CD14-positive monocyte (primary cell): ENCODE results near the gene MID1IP1. TPM values are rescaled to one million over a fixed set of nuclear protein-coding genes. Genes with fewer than 3 reads are reported as not detected.

ENCODE experiments used
- DNase-seq, 3 donors: peaks; one replicate each; pipeline ENCODE4 v3.0.0-alpha.2; 2011 to 2022
- H2AFZ ChIP-seq: 2 replicates; pipeline ENCODE4 v1.6.0; 2012; ENCODE audit warnings: mild to moderate bottlenecking, low read depth, low read length, inconsistent platforms; ENCODE audit not compliant: insufficient read depth, poor library complexity, severe bottlenecking
- H3K27ac ChIP-seq, 2 donors: 1 replicate in 1 of 2; 2 replicates in 1 of 2; pipeline ENCODE4 v1.5.1; 2012 to 2013; ENCODE audit warnings: low read length in 2 of 2, control low read depth in 1 of 2, inconsistent platforms in 1 of 2, low read depth in 1 of 2, mild to moderate bottlenecking in 1 of 2
- H3K27me3 ChIP-seq, 2 donors: one replicate each; pipeline versions ENCODE4 v1.6.0 to v1.6.1; 2011 to 2013; ENCODE audit warnings: low read length in 2 of 2; ENCODE audit not compliant: control insufficient read depth in 2 of 2, insufficient read depth in 2 of 2
- H3K36me3 ChIP-seq, 2 donors: replicated peaks in 1 of 2; 1 replicate in 1 of 2; 2 replicates in 1 of 2; pipeline versions ENCODE4 v1.5.1 to v1.6.1; 2012 to 2013; ENCODE audit warnings: low read length in 2 of 2, control low read depth in 1 of 2, inconsistent platforms in 1 of 2, mild to moderate bottlenecking in 1 of 2; ENCODE audit not compliant: insufficient read depth in 2 of 2, control insufficient read depth in 1 of 2
- H3K4me1 ChIP-seq, 2 donors: 1 replicate in 1 of 2; 2 replicates in 1 of 2; pipeline versions ENCODE4 v1.5.1 to v1.6.1; 2012 to 2013; ENCODE audit warnings: low read length in 2 of 2, control low read depth in 1 of 2, inconsistent platforms in 1 of 2, mild to moderate bottlenecking in 1 of 2, moderate library complexity in 1 of 2; ENCODE audit not compliant: insufficient read depth in 2 of 2, control insufficient read depth in 1 of 2
- H3K4me2 ChIP-seq: replicated peaks from 2 replicates; pipeline ENCODE3; 2012; ENCODE audit warnings: low read length, moderate library complexity, mild to moderate bottlenecking; ENCODE audit not compliant: poor library complexity, severe bottlenecking; ENCODE audit errors: extremely low read depth
- H3K4me3 ChIP-seq, 3 experiments: fragments of 200-600 bp in 1 of 3; sonication (generic) in 1 of 3; replicated peaks in 1 of 3; 1 replicate in 2 of 3; 2 replicates in 1 of 3; pipeline ENCODE4 v1.5.1; 2011 to 2013; ENCODE audit warnings: low read length in 3 of 3, mild to moderate bottlenecking in 3 of 3, control low read depth in 2 of 3, low read depth in 2 of 3, inconsistent platforms in 1 of 3, moderate library complexity in 1 of 3
- H3K79me2 ChIP-seq: 2 replicates; pipeline ENCODE4 v1.6.0; 2012; ENCODE audit warnings: mild to moderate bottlenecking, control low read depth, inconsistent platforms, low read length, moderate library complexity; ENCODE audit not compliant: insufficient read depth
- H3K9ac ChIP-seq: 2 replicates; pipeline ENCODE4 v1.6.0; 2017; ENCODE audit warnings: low read length, mild to moderate bottlenecking; ENCODE audit not compliant: insufficient read depth, poor library complexity, severe bottlenecking
- H3K9me3 ChIP-seq, 2 donors: replicated peaks in 1 of 2; 1 replicate in 1 of 2; 2 replicates in 1 of 2; pipeline versions ENCODE4 v1.5.1 to v1.6.1; 2012 to 2013; ENCODE audit warnings: low read length in 2 of 2, control low read depth in 1 of 2; ENCODE audit not compliant: control insufficient read depth in 1 of 2, insufficient read depth in 1 of 2
- H4K20me1 ChIP-seq: 2 replicates; pipeline ENCODE4 v1.6.0; 2012; ENCODE audit warnings: mild to moderate bottlenecking, low read length, control low read depth, moderate library complexity; ENCODE audit not compliant: insufficient read depth
- H3K27ac Mint-ChIP-seq, 7 donors: one replicate each; pipeline ENCODE4 v1.8.0; 2020; ENCODE audit warnings: mild to moderate bottlenecking in 7 of 7, mixed read lengths in 7 of 7, moderate library complexity in 6 of 7, inconsistent platforms in 2 of 7
- H3K27me3 Mint-ChIP-seq, 3 donors: one replicate each; pipeline ENCODE4 v1.8.0; 2021 to 2022; ENCODE audit warnings: low read depth in 3 of 3, mild to moderate bottlenecking in 3 of 3, mixed read lengths in 3 of 3, moderate library complexity in 3 of 3, inconsistent platforms in 1 of 3
- H3K36me3 Mint-ChIP-seq, 2 donors: one replicate each; pipeline ENCODE4 v1.8.0; 2020; ENCODE audit warnings: mixed read lengths in 2 of 2, inconsistent platforms in 1 of 2, mild to moderate bottlenecking in 1 of 2
- H3K4me1 Mint-ChIP-seq: one replicate; pipeline ENCODE4 v1.8.0; 2020; ENCODE audit warnings: mild to moderate bottlenecking, mixed read lengths
- H3K4me3 Mint-ChIP-seq, 2 donors: one replicate each; pipeline ENCODE4 v1.8.0; 2020; ENCODE audit warnings: mild to moderate bottlenecking in 2 of 2, mixed read lengths in 2 of 2, moderate library complexity in 1 of 2
- H3K9me3 Mint-ChIP-seq, 7 donors: one replicate each; pipeline ENCODE4 v1.8.0; 2020 to 2022; ENCODE audit warnings: mixed read lengths in 7 of 7, mild to moderate bottlenecking in 6 of 7, moderate library complexity in 6 of 7, inconsistent platforms in 2 of 7
- CTCF ChIP-seq: fragments of 200-600 bp; IDR thresholded peaks from one replicate; pipeline ENCODE4 v1.8.0; 2022; ENCODE audit warnings: antibody characterized with exemption, mild to moderate bottlenecking
- WGBS: methylation state at CpG from one replicate; pipeline ENCODE4 v1.1.5; 2013; ENCODE audit warnings: missing lambda C conversion rate; ENCODE audit not compliant: insufficient coverage; 5-methylcytosine and 5-hydroxymethylcytosine counted together
- intact Hi-C, 2 donors: fragments of 100-400 bp; cut with micrococcal nuclease; formaldehyde crosslinking; loops; one replicate each; pipeline versions ENCODE4 v1.15.0 to v1.15.1; 2023
- polyA plus RNA-seq, 3 donors: library from polyadenylated mRNA; depleted of rRNA in 1 of 3; unstranded in 2 of 3; stranded (reverse) in 1 of 3; fragments of 300-500 nt in 2 of 3; fragments of >200 nt in 1 of 3; fragmentation: Illumina TruSeq in 2 of 3; gene quantifications; 1 replicate in 2 of 3; 2 replicates in 1 of 3; pipeline ENCODE4 v1.2.3, GENCODE V29; 2012 to 2021

MID1IP1 gene
- polyA plus RNA-seq, 3 donors = 48.4 to 138 (median 55.5) TPM

GRCh38 chrX:38774249-38774648 lies 27.0 kb upstream of the MID1IP1 start:
- Mint-ChIP-seq H3K9me3 (peaks cover 0 to 4% (median 0%) of the 10 kb centered on the region in 7 donors), H3K27me3 (peaks cover 0 to 10% (median 3%) of the 10 kb centered on the region in 3 donors), H3K27ac (no peak overlapping the region), H3K36me3 (no peaks in the 10 kb centered on the region), H3K4me1 (no peaks in the 10 kb centered on the region), H3K4me3 (no peak overlapping the region)
- Histone ChIP-seq H2AFZ (no peak overlapping the region), H3K4me3 (no peak overlapping the region), H3K27me3 (no peaks in the 10 kb centered on the region), H3K79me2 (no peaks in the 10 kb centered on the region), H4K20me1 (no peaks in the 10 kb centered on the region), H3K9me3 (no peaks in the 10 kb centered on the region), H3K4me1 (no peaks in the 10 kb centered on the region), H3K9ac (no peak overlapping the region), H3K36me3 (no peaks in the 10 kb centered on the region), H3K27ac (no peak overlapping the region), H3K4me2 (no peak overlapping the region)
- TF ChIP-seq CTCF = no peak
- no peak for DNase-seq
- intact Hi-C loops = no loop called here
- 14% methylated on average over 2 of the region's 4 CpGs for WGBS

- Histone ChIP-seq H3K4me2 (no peak overlapping the region), H3K9ac (no peak overlapping the region), H4K20me1 (no peaks in the 10 kb centered on the region), H3K4me3 (no peak overlapping the region), H3K27me3 (no peaks in the 10 kb centered on the region), H2AFZ (no peak overlapping the region), H3K36me3 (no peaks in the 10 kb centered on the region), H3K4me1 (peaks cover 6 to 9% of the 10 kb centered on the region in 2 donors), H3K9me3 (no peaks in the 10 kb centered on the region), H3K27ac (no peak overlapping the region), H3K79me2 (peaks cover 2% of the 10 kb centered on the region)
- no peak for TF ChIP-seq CTCF
- no peaks in the 10 kb centered on the region for H3K36me3 Mint-ChIP-seq
- intact Hi-C loops = no loop called here
- peaks cover 11% of the 10 kb centered on the region for H3K4me1 Mint-ChIP-seq
- H3K27ac Mint-ChIP-seq = no peak overlapping the region
- peaks cover 0 to 9% (median 0%) of the 10 kb centered on the region in 3 donors for H3K27me3 Mint-ChIP-seq
- DNase-seq = no peak
- no peak overlapping the region for H3K4me3 Mint-ChIP-seq
- H3K9me3 Mint-ChIP-seq = peaks cover 0 to 5% (median 0%) of the 10 kb centered on the region in 7 donors
These were observed 4.3 kb upstream of the MID1IP1 start for GRCh38 chrX:38796946-38797345.
